SK-N-MC (cell line): ENCODE data around the gene ATP4B.

Experiments
- DNase-seq: peaks from one replicate; pipeline ENCODE4 v3.0.0-alpha.2; 2011; ENCODE audit warnings: low read depth, low spot score
- H3K27ac ChIP-seq: fragments of 200-600 bp; sonication (generic); 2 replicates; pipeline ENCODE4 v1.5.1; 2016; ENCODE audit warnings: mixed run types
- H3K36me3 ChIP-seq: fragments of 200-600 bp; sonication (generic); 2 replicates; pipeline ENCODE4 v1.6.1; 2017; ENCODE audit warnings: antibody characterized with exemption, low read length, mixed read lengths; ENCODE audit not compliant: insufficient read depth
- H3K4me3 ChIP-seq: fragments of 200-600 bp; sonication (generic); 2 replicates; pipeline ENCODE4 v1.5.1; 2016
- H3K9ac ChIP-seq: fragments of 200-600 bp; sonication (generic); 2 replicates; pipeline ENCODE4 v1.8.0; 2017; ENCODE audit warnings: mixed run types, mixed read lengths; ENCODE audit not compliant: insufficient read length
- H3K9me3 ChIP-seq: fragments of 200-600 bp; sonication (generic); 2 replicates; pipeline ENCODE4 v1.6.1; 2017; ENCODE audit warnings: low read depth, mild to moderate bottlenecking, antibody characterized with exemption, low read length, moderate library complexity, mixed read lengths
- EZH2 ChIP-seq: fragments of 200-600 bp; sonication (generic); IDR thresholded peaks from one replicate; pipeline ENCODE4 v1.6.1; 2017; ENCODE audit warnings: antibody characterized with exemption
- FOXP2 ChIP-seq: optimal IDR thresholded peaks from 2 replicates; pipeline ENCODE3; 2011; ENCODE audit warnings: mild to moderate bottlenecking, moderate library complexity; ENCODE audit not compliant: insufficient read depth; ENCODE audit errors: extremely low read length, control extremely low read depth
- POLR2AphosphoS5 ChIP-seq: IDR thresholded peaks from 2 replicates; pipeline ENCODE4 v1.6.1; 2012; ENCODE audit warnings: mild to moderate bottlenecking, low read depth, low read length, borderline replicate concordance

Gene ATP4B

GRCh38 chr13:113647351-113648215, 10.4 kb downstream of the ATP4B start:
- no peak overlapping the region for H3K9ac ChIP-seq
- peak overlapping the region; percentile 70 for H3K27ac ChIP-seq
- H3K4me3 ChIP-seq, result peak overlapping the region; percentile 47
- TF ChIP-seq POLR2AphosphoS5 (peak; percentile 26; the same call in 1 of the 2 replicates), EZH2 (no peak)
- peak; percentile 14 for DNase-seq
- H3K36me3 ChIP-seq, result peaks cover 6% of the 10 kb centered on the region
- H3K9me3 ChIP-seq, result no peaks in the 10 kb centered on the region

GRCh38 chr13:113646921-113647340, 11.1 kb downstream of the ATP4B start:
- peak overlapping the region; percentile 47 for H3K4me3 ChIP-seq
- DNase-seq, result no peak
- H3K9ac ChIP-seq, result no peak overlapping the region
- peak overlapping the region; percentile 70 for H3K27ac ChIP-seq
- H3K9me3 ChIP-seq, result no peaks in the 10 kb centered on the region
- peaks cover 12% of the 10 kb centered on the region for H3K36me3 ChIP-seq
- TF ChIP-seq FOXP2 (no peak), POLR2AphosphoS5 (no peak), EZH2 (no peak)

GRCh38 chr13:113646376-113646775, 11.6 kb downstream of the ATP4B start:
- peaks cover 18% of the 10 kb centered on the region for H3K36me3 ChIP-seq
- H3K9me3 ChIP-seq, result no peaks in the 10 kb centered on the region
- peak overlapping the region; percentile 70 for H3K27ac ChIP-seq
- DNase-seq, result no peak
- H3K9ac ChIP-seq, result no peak overlapping the region
- peak overlapping the region; percentile 47 for H3K4me3 ChIP-seq
- TF ChIP-seq FOXP2 (no peak), POLR2AphosphoS5 (no peak), EZH2 (no peak)

- no peak for DNase-seq
- H3K4me3 ChIP-seq, result no peak overlapping the region
- no peak overlapping the region for H3K9ac ChIP-seq
- no peaks in the 10 kb centered on the region for H3K9me3 ChIP-seq
- TF ChIP-seq EZH2 (no peak), POLR2AphosphoS5 (no peak), FOXP2 (no peak)
- H3K36me3 ChIP-seq, result peaks cover 26% of the 10 kb centered on the region
- peak overlapping the region; percentile 61 for H3K27ac ChIP-seq
Observed at GRCh38 chr13:113645329-113645728, 12.7 kb downstream of the ATP4B start.

- DNase-seq, result no peak
- TF ChIP-seq POLR2AphosphoS5, result no peak
- no peak overlapping the region for H3K27ac ChIP-seq
- H3K9me3 ChIP-seq, result no peaks in the 10 kb centered on the region
- H3K4me3 ChIP-seq, result no peak overlapping the region
- no peak overlapping the region for H3K9ac ChIP-seq
- H3K36me3 ChIP-seq, result peaks cover 31% of the 10 kb centered on the region
Observed at GRCh38 chr13:113644800-113645199, 13.2 kb downstream of the ATP4B start.

GRCh38 chr13:113643593-113643992, 14.4 kb downstream of the ATP4B start:
- TF ChIP-seq EZH2 (no peak), FOXP2 (no peak), POLR2AphosphoS5 (no peak)
- Histone ChIP-seq H3K9ac (no peak overlapping the region), H3K9me3 (no peaks in the 10 kb centered on the region), H3K27ac (no peak overlapping the region), H3K36me3 (peaks cover 42% of the 10 kb centered on the region), H3K4me3 (no peak overlapping the region)
- no peak for DNase-seq

- Histone ChIP-seq H3K9me3 (no peaks in the 10 kb centered on the region), H3K36me3 (peaks cover 51% of the 10 kb centered on the region), H3K9ac (no peak overlapping the region), H3K27ac (no peak overlapping the region), H3K4me3 (no peak overlapping the region)
- TF ChIP-seq POLR2AphosphoS5, result 0 out of 2 replicates have a peak, but pooled peaks have one; percentile 10
- TF ChIP-seq FOXP2, result no peak
- no peak for DNase-seq
Observed at GRCh38 chr13:113642563-113642962, 15.4 kb downstream of the ATP4B start.

- Histone ChIP-seq H3K36me3 (peaks cover 62% of the 10 kb centered on the region), H3K9me3 (no peaks in the 10 kb centered on the region), H3K27ac (no peak overlapping the region), H3K9ac (no peak overlapping the region), H3K4me3 (no peak overlapping the region)
- TF ChIP-seq FOXP2 (no peak), EZH2 (no peak), POLR2AphosphoS5 (no peak)
- DNase-seq, result no peak
Observed at GRCh38 chr13:113641426-113641825, 16.6 kb downstream of the ATP4B start.
